Heart left ventricle (tissue), 13 donors: ENCODE results near the gene PEF1.

ENCODE experiments used
- POLR2A ChIP-seq, 2 donors: fragments of 450-650 bp; IDR thresholded peaks; one replicate each; pipeline ENCODE4 v1.6.1; 2017; ENCODE audit warnings: antibody characterized with exemption in 2 of 2, mild to moderate bottlenecking in 2 of 2, moderate library complexity in 2 of 2
- TF ChIP-seq, protein P1 (sequence below), 12 donors: fragments of 200-600 bp; sonication (generic) in 4 of 12; IDR thresholded peaks; one replicate each; pipeline versions ENCODE4 v1.5.0 to v1.8.0; 2018 to 2022; ENCODE audit warnings: antibody characterized with exemption in 12 of 12, mild to moderate bottlenecking in 5 of 12
- donor health status: ischemic (EF 13 %, LVEDD 7.1; RV severe dilation, severe dysfunction).
- donor health status: DM: no; HTN: yes; CAD: no.
- donor health status: DM: no; HTN: no; CAD: no.
- donor health status: ischemic (EF 25% LVEDD 6.9; RV normal size, moderate dysfunction).
- donor health status: ischemic (EF 25% LVEDD 5.7; RV mildly dilated, moderate dysfunction).
- donor health status: ischemic (EF 35%, LVEDD 5.7; RV mildly dilated, moderate dysfunction).
- donor health status: nonischemic (EF 11% LVEDD 7.7; RV severe dilation, severe dysfunction).
- donor health status: DM: yes; HTN: yes; CAD: no.
- donor health status: PGD.
- donor health status: ischemic (EF 29% LVEDD 5.4; RV normal size, mild dysfunction).
- donor health status: nonischemic (EF 23%, LVEDD 6.1; RV moderate dilation, normal function).

DNA sequence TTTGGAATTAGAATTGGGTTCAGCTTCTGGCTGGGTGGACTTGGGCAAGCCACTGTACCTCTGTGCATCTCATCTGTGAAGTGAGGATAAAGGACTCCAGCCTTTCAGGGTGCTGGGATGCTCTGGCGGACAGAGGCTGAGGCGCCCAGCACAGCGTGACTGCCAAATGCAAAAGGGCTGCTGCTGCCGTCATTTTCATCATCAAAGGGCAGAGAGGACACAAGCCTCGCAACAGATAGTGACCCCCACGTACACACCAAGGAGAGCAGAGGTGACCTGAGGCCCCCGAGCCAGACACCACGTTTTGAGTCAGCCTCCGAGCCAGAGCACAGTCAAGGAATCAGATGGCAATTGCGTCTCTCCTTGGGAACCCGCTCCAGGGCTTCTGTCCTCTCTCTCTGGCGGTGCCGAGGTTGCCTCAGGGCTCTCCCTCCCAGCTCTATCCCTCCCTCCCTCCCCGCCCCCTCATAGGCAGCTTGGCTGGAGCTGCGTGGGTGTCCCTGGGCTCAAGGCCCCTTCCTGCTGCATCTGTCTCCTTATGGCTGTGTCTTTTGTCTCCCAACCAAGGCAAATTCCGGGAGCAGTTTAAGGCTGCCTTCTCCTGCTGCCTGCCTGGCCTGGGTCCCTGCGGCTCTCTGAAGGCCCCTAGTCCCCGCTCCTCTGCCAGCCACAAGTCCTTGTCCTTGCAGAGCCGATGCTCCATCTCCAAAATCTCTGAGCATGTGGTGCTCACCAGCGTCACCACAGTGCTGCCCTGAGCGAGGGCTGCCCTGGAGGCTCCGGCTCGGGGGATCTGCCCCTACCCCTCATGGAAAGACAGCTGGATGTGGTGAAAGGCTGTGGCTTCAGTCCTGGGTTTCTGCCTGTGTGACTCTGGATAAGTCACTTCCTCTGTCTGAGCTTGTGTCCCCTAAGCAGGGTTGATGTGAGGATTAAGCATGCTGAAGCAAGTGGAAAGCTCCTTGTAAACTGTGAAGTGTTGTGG is 18.2 kb downstream of the PEF1 start:
- TF ChIP-seq, protein P1, sequence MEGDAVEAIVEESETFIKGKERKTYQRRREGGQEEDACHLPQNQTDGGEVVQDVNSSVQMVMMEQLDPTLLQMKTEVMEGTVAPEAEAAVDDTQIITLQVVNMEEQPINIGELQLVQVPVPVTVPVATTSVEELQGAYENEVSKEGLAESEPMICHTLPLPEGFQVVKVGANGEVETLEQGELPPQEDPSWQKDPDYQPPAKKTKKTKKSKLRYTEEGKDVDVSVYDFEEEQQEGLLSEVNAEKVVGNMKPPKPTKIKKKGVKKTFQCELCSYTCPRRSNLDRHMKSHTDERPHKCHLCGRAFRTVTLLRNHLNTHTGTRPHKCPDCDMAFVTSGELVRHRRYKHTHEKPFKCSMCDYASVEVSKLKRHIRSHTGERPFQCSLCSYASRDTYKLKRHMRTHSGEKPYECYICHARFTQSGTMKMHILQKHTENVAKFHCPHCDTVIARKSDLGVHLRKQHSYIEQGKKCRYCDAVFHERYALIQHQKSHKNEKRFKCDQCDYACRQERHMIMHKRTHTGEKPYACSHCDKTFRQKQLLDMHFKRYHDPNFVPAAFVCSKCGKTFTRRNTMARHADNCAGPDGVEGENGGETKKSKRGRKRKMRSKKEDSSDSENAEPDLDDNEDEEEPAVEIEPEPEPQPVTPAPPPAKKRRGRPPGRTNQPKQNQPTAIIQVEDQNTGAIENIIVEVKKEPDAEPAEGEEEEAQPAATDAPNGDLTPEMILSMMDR (IDR thresholded peaks at IDR 0.05), result no peak
- no peak for TF ChIP-seq POLR2A (IDR thresholded peaks at IDR 0.05)
